DND-41 (cell line): ENCODE data around the gene GRK3.

Source experiments
- EZH2 ChIP-seq: IDR thresholded peaks from 3 replicates; pipeline ENCODE4 v1.6.1; 2012; ENCODE audit warnings: borderline replicate concordance, low read depth, mild to moderate bottlenecking, moderate library complexity, low read length, inconsistent platforms; ENCODE audit not compliant: severe bottlenecking
- TF ChIP-seq, protein P1 (sequence below): IDR thresholded peaks from 2 replicates; pipeline ENCODE4 v1.5.1; 2012; ENCODE audit warnings: borderline replicate concordance, low read length, moderate library complexity, mild to moderate bottlenecking; ENCODE audit not compliant: poor library complexity, severe bottlenecking; ENCODE audit errors: extremely low read depth

DNA sequence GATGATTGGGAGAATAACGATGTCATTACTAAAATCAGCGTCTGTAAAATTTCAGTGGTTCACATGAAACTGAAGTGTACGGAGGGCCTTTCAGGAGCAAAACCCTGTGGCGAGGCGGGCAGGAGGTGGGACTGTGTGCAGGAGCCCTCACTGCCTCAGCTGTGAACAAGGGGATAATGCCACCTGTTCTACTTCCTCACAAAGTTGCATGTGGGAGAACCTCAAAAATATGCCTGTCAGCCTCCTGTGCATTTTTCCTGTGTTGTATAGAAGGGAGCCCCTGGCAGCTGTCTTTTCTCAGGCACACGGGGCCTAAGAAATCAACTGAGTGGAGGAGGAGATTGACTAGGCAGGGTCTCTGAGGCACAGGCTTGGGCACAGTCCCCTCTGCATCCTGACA, 134.5 kb downstream of the GRK3 start:
- TF ChIP-seq, protein P1, sequence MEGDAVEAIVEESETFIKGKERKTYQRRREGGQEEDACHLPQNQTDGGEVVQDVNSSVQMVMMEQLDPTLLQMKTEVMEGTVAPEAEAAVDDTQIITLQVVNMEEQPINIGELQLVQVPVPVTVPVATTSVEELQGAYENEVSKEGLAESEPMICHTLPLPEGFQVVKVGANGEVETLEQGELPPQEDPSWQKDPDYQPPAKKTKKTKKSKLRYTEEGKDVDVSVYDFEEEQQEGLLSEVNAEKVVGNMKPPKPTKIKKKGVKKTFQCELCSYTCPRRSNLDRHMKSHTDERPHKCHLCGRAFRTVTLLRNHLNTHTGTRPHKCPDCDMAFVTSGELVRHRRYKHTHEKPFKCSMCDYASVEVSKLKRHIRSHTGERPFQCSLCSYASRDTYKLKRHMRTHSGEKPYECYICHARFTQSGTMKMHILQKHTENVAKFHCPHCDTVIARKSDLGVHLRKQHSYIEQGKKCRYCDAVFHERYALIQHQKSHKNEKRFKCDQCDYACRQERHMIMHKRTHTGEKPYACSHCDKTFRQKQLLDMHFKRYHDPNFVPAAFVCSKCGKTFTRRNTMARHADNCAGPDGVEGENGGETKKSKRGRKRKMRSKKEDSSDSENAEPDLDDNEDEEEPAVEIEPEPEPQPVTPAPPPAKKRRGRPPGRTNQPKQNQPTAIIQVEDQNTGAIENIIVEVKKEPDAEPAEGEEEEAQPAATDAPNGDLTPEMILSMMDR: no peak
- no peak for TF ChIP-seq EZH2
